ENCODE measurements around the gene LRRC72.

The LRRC72 gene

GRCh38 chr7:16526742-16527540, at the start of gene LRRC72:
Gene LRRC72 (plus strand): TSS chr7:16526825. CDS start chr7:16526953, 128 bp downstream.
- Mint-ChIP-seq H3K9me3 (no peaks in the 10 kb centered on the region), H3K27me3 (ENCODE audit: low read depth, poor library complexity) (no peaks in the 10 kb centered on the region), H3K4me1 (no peaks in the 10 kb centered on the region), H3K27ac (no peak within 1 kb of the TSS), H3K4me3 (no peak within 1 kb of the TSS), H3K36me3 (ENCODE audit: low read depth) (no peaks in the 10 kb centered on the region)
- TF ChIP-seq CTCF (IDR thresholded peaks at IDR 0.05) = no peak
- no peak for DNase-seq

- no peak overlapping the region for H3K4me3 Mint-ChIP-seq
- TF ChIP-seq CTCF (IDR thresholded peaks at IDR 0.05) = no peak
- DNase-seq = no peak
Observed at GRCh38 chr7:16479161-16479560, 47.5 kb upstream of the LRRC72 start.

GRCh38 chr7:16479591-16479990, 47.0 kb upstream of the LRRC72 start:
- Mint-ChIP-seq H3K9me3 (no peaks in the 10 kb centered on the region), H3K27ac (no peak overlapping the region), H3K4me3 (no peak overlapping the region), H3K4me1 (peaks cover 3% of the 10 kb centered on the region), H3K27me3 (ENCODE audit: low read depth, poor library complexity) (no peaks in the 10 kb centered on the region), H3K36me3 (ENCODE audit: low read depth) (no peaks in the 10 kb centered on the region)
- no peak for DNase-seq
- TF ChIP-seq CTCF (IDR thresholded peaks at IDR 0.05) = no peak

More at GRCh38 chr7:16479161-16479560, 47.5 kb upstream of the LRRC72 start:
- Mint-ChIP-seq H3K9me3 (no peaks in the 10 kb centered on the region), H3K27me3 (ENCODE audit: low read depth, poor library complexity) (no peaks in the 10 kb centered on the region), H3K36me3 (ENCODE audit: low read depth) (no peaks in the 10 kb centered on the region), H3K27ac (no peak overlapping the region), H3K4me1 (no peaks in the 10 kb centered on the region)

- peaks cover 12% of the 10 kb centered on the region for H3K4me1 Mint-ChIP-seq
- H3K9me3 Mint-ChIP-seq = no peaks in the 10 kb centered on the region
- no peaks in the 10 kb centered on the region for H3K36me3 Mint-ChIP-seq (ENCODE audit: low read depth)
- TF ChIP-seq CTCF (IDR thresholded peaks at IDR 0.05) = no peak
- H3K4me3 Mint-ChIP-seq = no peak overlapping the region
- H3K27me3 Mint-ChIP-seq (ENCODE audit: low read depth, poor library complexity) = peaks cover 5% of the 10 kb centered on the region
- DNase-seq = no peak
- no peak overlapping the region for H3K27ac Mint-ChIP-seq
Observed at GRCh38 chr7:16484453-16485158, 42.0 kb upstream of the LRRC72 start.

GRCh38 chr7:16491148-16491547, 35.5 kb upstream of the LRRC72 start:
- no peak for DNase-seq
- Mint-ChIP-seq H3K36me3 (ENCODE audit: low read depth) (no peaks in the 10 kb centered on the region), H3K27me3 (ENCODE audit: low read depth, poor library complexity) (peaks cover 3% of the 10 kb centered on the region), H3K27ac (no peak overlapping the region), H3K9me3 (no peaks in the 10 kb centered on the region), H3K4me3 (no peak overlapping the region), H3K4me1 (peaks cover 9% of the 10 kb centered on the region)
- no peak for TF ChIP-seq CTCF (IDR thresholded peaks at IDR 0.05)
